Stimulated activated CD4-positive, alpha-beta T cell treated with anti-CD3 and anti-CD28 coated beads, Interleukin-4, amount 100 ng/mL, for 4 hours (primary cell): ENCODE results near the gene WIZ.
"Not testable (repeated sequence)": the region's sequence is repeated elsewhere in the genome, so short reads cannot be mapped to it uniquely, and the experiment has no call there.

Experiments used
- DNase-seq, 2 experiments: peaks; one replicate each; pipeline ENCODE4 v3.0.0-alpha.2; 2020

WIZ gene

GRCh38 chr19:15402411-15403150 is 47.2 kb downstream of the WIZ start:
- no peak for DNase-seq

GRCh38 chr19:15401397-15401710 is 48.4 kb downstream of the WIZ start:
- no peak for DNase-seq

GRCh38 chr19:15400521-15401396 is 49.0 kb downstream of the WIZ start:
- no peak for DNase-seq

- no peak for DNase-seq
Measured at GRCh38 chr19:15399635-15400034, 50.1 kb downstream of the WIZ start.

- DNase-seq, result no peak
Measured at GRCh38 chr19:15399234-15399515, 50.6 kb downstream of the WIZ start.

- DNase-seq, result no peak
Measured at GRCh38 chr19:15398501-15399233, 51.1 kb downstream of the WIZ start.

- DNase-seq, result no peak
Measured at GRCh38 chr19:15397782-15398181, 52.0 kb downstream of the WIZ start.

GRCh38 chr19:15397236-15397635 is 52.5 kb downstream of the WIZ start:
- no peak for DNase-seq

GRCh38 chr19:15396436-15396835 is 53.3 kb downstream of the WIZ start:
- no peak for DNase-seq

GRCh38 chr19:15395251-15395650 is 54.5 kb downstream of the WIZ start:
- not testable (repeated sequence) for DNase-seq

- no peak for DNase-seq
Measured at GRCh38 chr19:15394426-15394825, 55.3 kb downstream of the WIZ start.

- DNase-seq, result no peak
Measured at GRCh38 chr19:15393963-15394362, 55.8 kb downstream of the WIZ start.

- DNase-seq, result no peak
Measured at GRCh38 chr19:15390814-15391213, 58.9 kb downstream of the WIZ start.

- no peak for DNase-seq
Measured at GRCh38 chr19:15381864-15382263, 67.9 kb downstream of the WIZ start.

- DNase-seq, result no peak
Measured at GRCh38 chr19:15381429-15381828, 68.3 kb downstream of the WIZ start.

- no peak for DNase-seq
Measured at GRCh38 chr19:15379999-15380647, 69.6 kb downstream of the WIZ start.

GRCh38 chr19:15379083-15379998 is 70.4 kb downstream of the WIZ start, which contains the start of gene AKAP8:
Gene AKAP8 (minus strand): TSS chr19:15379787. CDS start chr19:15379731, 56 bp downstream.
- DNase-seq, result peak; percentile 97 to 99

- DNase-seq, result peak; percentile 39 to 43
Measured at GRCh38 chr19:15378534-15379082, 71.1 kb downstream of the WIZ start.

- no peak for DNase-seq
Measured at GRCh38 chr19:15374796-15375440, 74.8 kb downstream of the WIZ start.

- no peak for DNase-seq
Measured at GRCh38 chr19:15374105-15374651, 75.6 kb downstream of the WIZ start.

GRCh38 chr19:15373644-15374043 is 76.1 kb downstream of the WIZ start:
- no peak for DNase-seq
